ENCODE data around the gene HASPIN. TPM values are rescaled to one million over a fixed set of nuclear protein-coding genes. Genes with fewer than 3 reads are reported as not detected.
A peak's percentile ranks its signal among the peaks of the same experiment; 100 is the strongest.

Gene HASPIN
- total and polyA plus RNA-seq, 2 of the 13 experiments (the other 11 are each of a cell fraction or from before 2014, with no cell fraction given), result 2.7 to 8.1 TPM

DNA sequence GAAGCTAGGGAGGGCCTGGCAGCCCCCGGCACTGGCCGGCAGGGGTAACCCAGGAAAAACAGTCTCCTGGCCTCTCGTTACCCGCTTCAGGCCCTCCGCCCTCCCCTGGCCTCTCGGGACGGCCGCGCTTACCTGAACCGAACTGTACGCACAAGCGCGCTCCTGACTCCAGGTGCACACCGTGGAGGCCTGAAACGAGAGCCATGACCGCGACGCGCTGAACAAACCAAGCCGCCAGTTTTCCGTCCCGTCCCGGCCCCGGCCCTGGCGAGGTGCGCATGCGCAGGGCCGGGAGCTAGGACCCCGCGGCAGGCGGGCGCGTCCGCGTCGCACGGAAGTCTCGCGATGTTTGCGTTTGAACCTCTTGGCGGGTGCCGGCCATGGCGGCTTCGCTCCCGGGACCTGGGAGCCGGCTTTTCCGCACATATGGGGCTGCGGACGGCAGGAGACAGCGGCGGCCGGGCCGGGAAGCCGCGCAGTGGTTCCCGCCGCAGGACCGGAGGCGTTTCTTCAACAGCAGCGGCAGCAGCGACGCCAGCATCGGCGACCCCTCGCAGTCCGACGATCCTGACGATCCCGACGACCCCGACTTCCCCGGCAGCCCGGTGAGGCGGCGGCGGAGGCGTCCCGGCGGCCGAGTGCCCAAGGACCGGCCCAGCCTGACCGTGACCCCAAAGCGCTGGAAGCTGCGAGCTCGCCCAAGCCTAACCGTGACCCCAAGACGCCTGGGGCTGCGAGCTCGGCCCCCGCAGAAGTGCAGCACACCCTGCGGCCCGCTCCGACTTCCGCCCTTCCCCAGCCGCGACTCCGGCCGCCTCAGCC lies at the start of gene HASPIN (continued):
- TF ChIP-seq ZNF556 (CRISPR knock-in tag; IDR thresholded peaks at IDR 0.05; ENCODE audit: borderline replicate concordance) (peak; percentile 96; the same call in 1 of the 2 replicates), MIER2 (CRISPR knock-in tag; IDR thresholded peaks at IDR 0.05) (peak; percentile 72; the same call in 1 of the 2 replicates), IRX3 (CRISPR knock-in tag; IDR thresholded peaks at IDR 0.05; ENCODE audit: borderline replicate concordance, low read depth) (0 out of 2 replicates have a peak, but pooled peaks have one; percentile 64), ZEB1 (IDR thresholded peaks at IDR 0.05; ENCODE audit: insufficient replicate concordance, low read depth) (no peak), RNF2 (conservative IDR thresholded peaks at IDR 0.05; ENCODE audit: low read depth) (peak; percentile 68; the same call in 1 of the 2 replicates), ZNF230 (CRISPR knock-in tag; IDR thresholded peaks at IDR 0.05) (peak; percentile 90), SMC3 (IDR thresholded peaks at IDR 0.05; ENCODE audit: low read length) (no peak), RAD51 (IDR thresholded peaks at IDR 0.05; ENCODE audit: borderline replicate concordance) (no peak), SIN3A (IDR thresholded peaks at IDR 0.05; ENCODE audit: borderline replicate concordance, low read depth, low read length) (peak; percentile 99), ZNF839 (CRISPR knock-in tag; IDR thresholded peaks at IDR 0.05; ENCODE audit: borderline replicate concordance) (peak; percentile 62; the same call in 1 of the 2 replicates), ZNF30 (CRISPR knock-in tag; IDR thresholded peaks at IDR 0.05) (no peak), AHR (CRISPR knock-in tag; IDR thresholded peaks at IDR 0.05) (peak; percentile 80), ZNF33B (CRISPR knock-in tag; IDR thresholded peaks at IDR 0.05) (peak; percentile 23), ZHX2 (IDR thresholded peaks at IDR 0.05; ENCODE audit: low read depth) (0 out of 2 replicates have a peak, but pooled peaks have one; percentile 36), ZHX2 (CRISPR knock-in tag; IDR thresholded peaks at IDR 0.05; ENCODE audit: borderline replicate concordance) (no peak), NFKB2 (CRISPR knock-in tag; IDR thresholded peaks at IDR 0.05; ENCODE audit: borderline replicate concordance) (0 out of 2 replicates have a peak, but pooled peaks have one; percentile 62), ATF5 (CRISPR knock-in tag; IDR thresholded peaks at IDR 0.05; ENCODE audit: low read depth) (0 out of 2 replicates have a peak, but pooled peaks have one; percentile 19), ZBTB46 (CRISPR knock-in tag; IDR thresholded peaks at IDR 0.05; ENCODE audit: borderline replicate concordance) (no peak)
- TF ChIP-seq, protein P1, sequence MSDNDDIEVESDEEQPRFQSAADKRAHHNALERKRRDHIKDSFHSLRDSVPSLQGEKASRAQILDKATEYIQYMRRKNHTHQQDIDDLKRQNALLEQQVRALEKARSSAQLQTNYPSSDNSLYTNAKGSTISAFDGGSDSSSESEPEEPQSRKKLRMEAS (IDR thresholded peaks at IDR 0.05), result peak; percentile 62; the same call in 1 of the 2 replicates

Data from HepG2 (cell line).